ENCODE data around the gene RAD54L. TPM values are rescaled to one million over a fixed set of nuclear protein-coding genes. Genes with fewer than 3 reads are reported as not detected.

RAD54L gene
- total RNA-seq, 2 donors from 2014 or later: 0.71 to 0.77 TPM

- DNase-seq: no peak
- intact Hi-C loops (cut with DNase I): no loop called here
- ATAC-seq: no peak
Observed at GRCh38 chr1:46277658-46278373, 30.3 kb downstream of the RAD54L start.

DNA sequence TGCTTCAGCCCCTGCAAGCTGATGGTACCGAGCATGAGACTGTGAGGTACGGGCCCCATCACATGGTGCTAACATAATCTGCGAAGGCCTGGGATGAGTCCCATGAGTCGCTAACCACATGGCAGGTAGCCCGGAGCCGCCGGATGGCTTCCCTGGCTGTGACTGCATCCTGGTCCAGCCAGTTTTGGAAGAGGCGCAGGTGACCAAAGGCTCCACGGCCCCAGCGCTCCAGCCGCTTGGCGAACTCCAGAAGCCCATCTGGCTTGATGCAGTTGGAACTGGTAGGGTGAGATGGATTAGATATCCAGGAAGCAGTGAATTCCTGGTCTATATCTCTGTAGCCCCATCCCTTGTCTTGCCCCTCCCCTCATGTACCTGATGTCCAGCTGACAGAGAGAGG, 31.2 kb downstream of the RAD54L start:
- ATAC-seq: no peak
- DNase-seq: no peak
- intact Hi-C loops (cut with DNase I): no loop called here

DNA sequence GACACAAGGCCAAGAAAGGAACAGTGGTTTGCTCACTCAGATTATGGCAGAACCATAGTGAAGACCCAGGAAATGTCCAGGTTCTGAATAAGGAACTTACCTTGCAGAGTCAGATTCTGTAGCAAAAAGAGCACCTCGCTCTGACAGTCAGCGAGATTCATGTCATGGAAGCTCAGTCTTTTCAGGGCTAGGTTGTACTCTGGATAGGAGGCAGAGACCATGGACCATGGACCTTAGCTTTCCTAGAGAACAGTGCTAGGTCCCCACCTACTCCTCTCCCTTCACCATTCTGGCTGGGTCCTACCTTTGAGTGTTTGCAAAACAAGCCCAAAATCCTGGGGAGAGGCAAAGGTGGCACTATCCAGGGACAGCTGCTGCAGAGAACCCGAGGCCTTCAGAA, 32.5 kb downstream of the RAD54L start:
- intact Hi-C loops (cut with DNase I): no loop called here
- ATAC-seq (no peak), DNase-seq (no peak)

- intact Hi-C loops (cut with DNase I): no loop called here
Observed at GRCh38 chr1:46281021-46281420, 33.5 kb downstream of the RAD54L start.

DNA sequence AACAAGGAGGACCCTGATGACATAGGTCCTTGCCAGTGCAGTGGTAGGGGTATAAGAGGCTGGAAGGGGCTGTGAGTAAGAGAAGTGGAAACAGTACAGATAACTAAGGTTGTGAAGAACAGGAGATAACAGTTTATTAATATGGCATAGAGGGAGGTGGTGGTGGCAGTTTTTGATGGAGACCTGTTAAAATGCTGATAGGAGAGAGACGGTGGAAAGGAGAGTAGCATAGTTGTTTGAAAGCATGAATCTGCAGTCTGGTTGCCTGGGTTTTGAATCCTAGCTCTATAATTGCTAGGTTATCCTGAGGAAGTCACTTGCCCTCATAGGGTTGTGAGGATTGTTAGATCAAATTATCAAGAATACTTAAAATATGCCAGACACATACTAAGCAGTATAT, 36.5 kb downstream of the RAD54L start:
- intact Hi-C loops (cut with DNase I): no loop called here
- DNase-seq: no peak
- no peak for ATAC-seq

More at GRCh38 chr1:46281021-46281420, 33.5 kb downstream of the RAD54L start:
- ATAC-seq (no peak), DNase-seq (no peak)

GRCh38 chr1:46284597-46285564, 37.3 kb downstream of the RAD54L start:
- ATAC-seq (no peak), DNase-seq (no peak)
- intact Hi-C loops (cut with DNase I): no loop called here

DNA sequence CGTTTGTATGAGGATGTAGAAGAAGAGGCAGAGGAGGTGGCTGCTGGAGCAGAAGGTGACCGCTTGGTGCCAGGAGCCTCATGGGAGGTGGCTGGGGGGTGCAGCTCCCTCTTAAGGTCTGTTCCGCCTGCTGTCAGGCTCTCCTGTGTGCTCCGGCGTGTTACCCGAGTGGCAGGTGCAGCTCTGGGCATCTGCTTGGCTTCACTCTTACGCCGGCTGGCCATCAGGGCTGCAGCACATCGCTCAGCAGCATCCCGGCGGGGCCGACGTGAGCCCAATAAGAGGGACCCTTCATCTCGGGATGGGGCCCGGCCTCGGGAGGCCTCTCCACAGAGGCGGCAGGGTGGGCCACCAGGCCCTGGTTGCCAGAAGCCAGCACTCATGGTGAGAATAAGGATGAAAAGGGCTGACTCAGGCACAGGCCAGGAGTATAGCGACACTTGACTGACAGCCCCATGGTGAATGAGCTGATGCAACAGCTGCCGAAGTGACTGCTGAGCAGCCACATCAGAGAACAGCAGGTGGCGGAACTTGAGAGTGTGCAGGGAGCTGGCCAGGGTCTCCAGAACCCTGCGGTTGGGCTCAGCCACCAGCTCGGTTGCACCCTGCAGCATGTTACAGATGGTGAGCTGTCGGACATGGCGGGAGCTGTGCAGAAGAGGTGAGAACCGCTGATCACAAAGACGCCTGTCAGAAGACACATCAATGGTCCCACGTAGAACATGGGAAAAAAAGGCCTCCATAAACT, 38.3 kb downstream of the RAD54L start:
- DNase-seq (no peak), ATAC-seq (no peak)
- intact Hi-C loops (cut with DNase I): no loop called here

GRCh38 chr1:46288485-46289133, 41.0 kb downstream of the RAD54L start:
- no peak for DNase-seq
- intact Hi-C loops (cut with DNase I): no loop called here

DNA sequence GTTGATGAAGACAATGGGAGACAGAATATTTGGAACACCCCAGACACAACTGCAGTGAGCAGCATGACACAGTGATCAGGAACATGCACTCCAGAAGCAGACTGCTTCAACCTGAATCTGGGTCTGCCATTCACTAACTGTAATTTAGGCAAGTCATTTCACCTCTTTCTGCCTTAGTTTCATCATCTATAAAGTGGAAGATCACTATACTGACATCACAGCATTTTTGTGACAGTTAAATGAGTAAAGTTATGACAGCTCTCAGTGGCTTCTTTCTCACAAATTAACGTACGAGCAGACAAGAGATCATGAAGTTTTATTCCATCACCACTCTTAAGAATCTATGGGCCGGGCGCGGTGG, 41.6 kb downstream of the RAD54L start:
- intact Hi-C loops (cut with DNase I): no loop called here
- ATAC-seq: no peak
- DNase-seq: no peak

More at GRCh38 chr1:46288485-46289133, 41.0 kb downstream of the RAD54L start:
- ATAC-seq: no peak

DNA sequence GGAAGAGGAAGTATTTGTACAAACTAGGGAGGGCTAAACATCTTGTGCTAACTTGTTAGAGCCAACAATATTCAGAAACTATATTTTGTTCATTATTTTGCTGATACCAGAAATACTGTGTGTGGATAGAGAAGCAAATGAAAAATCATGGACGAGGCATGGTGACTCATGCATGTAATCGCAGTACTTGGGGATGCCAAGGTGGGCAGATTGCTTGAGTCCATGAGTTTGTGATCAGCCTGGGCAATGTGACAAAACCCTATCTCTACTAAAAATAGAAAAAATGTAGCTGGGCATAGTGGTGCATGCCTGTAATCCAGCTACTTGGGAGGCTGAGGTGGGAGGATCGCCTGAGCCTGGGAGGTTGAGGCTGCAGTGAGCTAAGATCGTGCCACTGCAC, 42.4 kb downstream of the RAD54L start:
- DNase-seq: no peak
- intact Hi-C loops (cut with DNase I): no loop called here
- ATAC-seq: no peak

GRCh38 chr1:46295306-46295705, 47.7 kb downstream of the RAD54L start:
- intact Hi-C loops (cut with DNase I): no loop called here
- ATAC-seq (no peak), DNase-seq (no peak)

DNA sequence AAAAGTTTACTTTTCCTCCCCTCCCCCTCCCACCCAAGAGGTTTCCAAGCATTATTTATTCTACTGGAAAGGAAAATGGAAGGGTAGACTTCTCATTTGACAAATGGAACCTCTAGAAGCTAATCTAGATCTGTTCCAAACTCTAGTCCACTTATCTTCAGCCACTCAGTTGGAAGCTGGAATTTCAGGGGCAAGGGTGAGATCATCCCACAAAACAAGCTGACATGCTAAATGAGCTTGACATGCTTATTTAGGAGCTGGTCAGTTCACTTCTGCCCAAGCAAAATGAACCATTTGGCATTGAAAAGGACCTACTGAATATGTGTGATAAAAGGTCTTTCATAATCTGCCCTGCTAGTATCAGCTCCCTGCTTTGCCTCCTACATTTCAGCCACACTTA, 50.8 kb downstream of the RAD54L start:
- DNase-seq: no peak
- intact Hi-C loops (cut with DNase I): no loop called here
- no peak for ATAC-seq

GRCh38 chr1:46300673-46301405, 53.3 kb downstream of the RAD54L start:
- DNase-seq (peak; percentile 42), ATAC-seq (no peak)
- intact Hi-C loops (cut with DNase I): no loop called here

- DNase-seq (no peak), ATAC-seq (no peak)
- intact Hi-C loops (cut with DNase I): no loop called here
Observed at GRCh38 chr1:46301406-46301807, 53.8 kb downstream of the RAD54L start.

DNA sequence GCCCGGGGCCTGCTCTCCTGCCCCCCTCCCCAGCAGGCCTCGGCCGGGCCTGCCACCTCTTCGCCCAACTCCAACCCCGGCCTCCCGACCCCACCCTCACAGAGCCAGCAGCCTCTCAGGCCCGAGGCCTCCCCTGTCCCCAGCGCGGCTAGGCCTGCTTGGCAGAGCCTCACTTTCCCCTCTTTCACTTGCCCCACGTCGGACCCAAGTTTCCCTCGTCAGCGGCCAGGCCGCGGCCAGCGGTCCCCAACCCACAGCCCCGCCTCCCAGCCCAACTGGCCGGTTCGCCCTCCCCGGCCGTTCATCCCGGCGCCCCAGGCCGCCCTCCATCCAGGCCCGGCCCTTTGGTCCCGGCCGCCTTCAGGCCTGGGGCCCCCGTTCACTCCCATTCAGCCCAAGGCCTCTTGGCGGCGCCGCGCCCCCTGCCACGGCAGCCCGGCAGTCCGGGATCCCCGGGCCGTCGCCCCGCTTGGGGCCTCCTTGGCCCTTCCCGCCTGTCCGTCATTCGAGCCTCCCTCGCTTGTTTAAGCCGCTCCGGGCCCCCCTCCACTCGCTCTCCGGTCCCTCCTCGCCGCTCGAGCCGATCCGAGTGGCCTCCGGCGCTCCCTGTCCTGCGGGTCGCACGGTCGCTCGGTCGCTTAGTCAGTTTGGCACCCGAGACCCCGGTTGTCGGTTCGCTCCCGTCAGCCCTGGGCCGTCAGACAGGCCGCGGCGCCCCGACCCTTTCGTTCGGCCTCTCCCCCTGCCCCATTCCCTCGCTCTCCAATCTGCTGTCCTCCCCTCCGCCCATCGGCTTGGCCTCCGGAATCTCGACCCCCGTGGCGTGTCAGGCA, 54.5 kb downstream of the RAD54L start:
- intact Hi-C loops (cut with DNase I): loop anchor here in 1 of 2 donors (2.0 kb wide), 1 partner anchor 39 kb away; the partner anchor contains the start of gene NSUN4
- DNase-seq (peak; percentile 64), ATAC-seq (peak; percentile 31 to 36)

DNA sequence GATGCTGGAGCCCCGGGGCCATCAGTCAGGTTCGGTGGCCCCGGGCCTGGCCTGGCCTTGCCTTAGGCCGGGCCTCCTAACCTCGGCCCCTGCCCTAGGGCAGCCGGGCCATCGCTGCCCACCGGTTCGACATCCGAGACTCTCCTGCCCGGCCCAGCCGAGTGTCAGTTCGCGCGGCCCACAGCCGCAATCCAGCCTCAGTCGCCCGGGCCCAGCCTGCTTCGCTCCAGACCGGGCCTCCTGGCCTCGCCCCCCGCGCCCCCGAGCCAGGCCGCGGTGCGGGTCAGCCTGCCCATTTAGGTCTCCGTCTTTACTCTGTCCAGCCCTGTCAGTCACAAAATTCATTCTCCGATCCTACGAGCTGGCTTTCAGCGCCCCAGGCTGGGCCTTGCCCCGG, 55.1 kb downstream of the RAD54L start:
- DNase-seq: peak; percentile 52
- ATAC-seq: peak; percentile 39 to 42
- intact Hi-C loops (cut with DNase I): loop anchor here in 1 of 2 donors (2.0 kb wide), 1 partner anchor 38 kb away; the partner anchor contains the start of gene NSUN4

Measured in left cardiac atrium (tissue), 4 donors.